Thymus (tissue), 14 donors: ENCODE results near the gene ETV1. TPM values are rescaled to one million over a fixed set of nuclear protein-coding genes. Genes with fewer than 3 reads are reported as not detected.

Experiments used
- DNase-seq, 9 donors: peaks; one replicate each; pipeline ENCODE4 v3.0.0-alpha.2; 2013; ENCODE audit warnings: low spot score in 9 of 9, low read depth in 6 of 9, missing footprints in 1 of 9
- H3K27ac ChIP-seq, 2 donors: one replicate each; pipeline ENCODE4 v1.5.1; 2013; ENCODE audit warnings: control low read depth in 1 of 2, low read depth in 1 of 2, low read length in 1 of 2, mild to moderate bottlenecking in 1 of 2, moderate library complexity in 1 of 2
- H3K27me3 ChIP-seq, 2 donors: one replicate each; pipeline ENCODE4 v1.5.1; 2013; ENCODE audit warnings: low read length in 1 of 2; ENCODE audit not compliant: control insufficient read depth in 2 of 2, insufficient read depth in 1 of 2
- H3K36me3 ChIP-seq, 2 donors: one replicate each; pipeline ENCODE4 v1.5.1; 2013; ENCODE audit warnings: low read length in 1 of 2, mild to moderate bottlenecking in 1 of 2, moderate library complexity in 1 of 2; ENCODE audit not compliant: control insufficient read depth in 2 of 2, insufficient read depth in 2 of 2
- H3K4me1 ChIP-seq, 2 donors: one replicate each; pipeline ENCODE4 v1.5.1; 2013; ENCODE audit warnings: low read length in 2 of 2; ENCODE audit not compliant: control insufficient read depth in 2 of 2, insufficient read depth in 2 of 2
- H3K4me3 ChIP-seq, 2 donors: one replicate each; pipeline ENCODE4 v1.5.1; 2013; ENCODE audit warnings: low read length in 2 of 2, control low read depth in 1 of 2, mild to moderate bottlenecking in 1 of 2
- H3K9me3 ChIP-seq, 2 donors: one replicate each; pipeline ENCODE4 v1.5.1; 2013; ENCODE audit warnings: low read length in 1 of 2, mild to moderate bottlenecking in 1 of 2; ENCODE audit not compliant: control insufficient read depth in 2 of 2, insufficient read depth in 1 of 2
- WGBS: extraction: QIAGEN DNeasy Blood & Tissue Kit; methylation state at CpG from one replicate; pipeline ENCODE4 v1.1.7; 2013; 5-methylcytosine and 5-hydroxymethylcytosine counted together
- long read RNA-seq, 10 donors: transcript quantifications; one replicate each; lab custom pipeline, GENCODE V29; 2026
- polyA plus RNA-seq: library from polyadenylated mRNA; stranded (reverse); fragments of 200-250 nt; gene quantifications from one replicate; pipeline ENCODE4 v1.2.3, GENCODE V29; 2013
- total RNA-seq: library from RNA; stranded (reverse); fragments of 120-200 nt; gene quantifications from one replicate; pipeline ENCODE4 v1.2.4, GENCODE V29; 2013
- donor health status: healthy.

The ETV1 gene
- total RNA-seq, result 12.5 TPM
- polyA plus RNA-seq, result 3.5 TPM
- long read RNA-seq, donor 1, result 0 reads
- long read RNA-seq, donor 2, result 0 reads
- long read RNA-seq, donor 3, result 0 reads
- long read RNA-seq, donor 4, result 0 reads
- long read RNA-seq, donor 5, result 0 reads
- long read RNA-seq, donor 6, result 0 reads
- long read RNA-seq, donor 7, result 0 reads
- long read RNA-seq, donor 8, partial matches to known transcripts, result 0 of 1 reads
- long read RNA-seq, donor 8, other reads (novel, unspliced or antisense), result 0 of 1 reads
- long read RNA-seq, donor 9, result 0 reads
- long read RNA-seq, donor 10, partial matches to known transcripts, result 0 of 1 reads
- long read RNA-seq, donor 10, other reads (novel, unspliced or antisense), result 0 of 1 reads

DNA sequence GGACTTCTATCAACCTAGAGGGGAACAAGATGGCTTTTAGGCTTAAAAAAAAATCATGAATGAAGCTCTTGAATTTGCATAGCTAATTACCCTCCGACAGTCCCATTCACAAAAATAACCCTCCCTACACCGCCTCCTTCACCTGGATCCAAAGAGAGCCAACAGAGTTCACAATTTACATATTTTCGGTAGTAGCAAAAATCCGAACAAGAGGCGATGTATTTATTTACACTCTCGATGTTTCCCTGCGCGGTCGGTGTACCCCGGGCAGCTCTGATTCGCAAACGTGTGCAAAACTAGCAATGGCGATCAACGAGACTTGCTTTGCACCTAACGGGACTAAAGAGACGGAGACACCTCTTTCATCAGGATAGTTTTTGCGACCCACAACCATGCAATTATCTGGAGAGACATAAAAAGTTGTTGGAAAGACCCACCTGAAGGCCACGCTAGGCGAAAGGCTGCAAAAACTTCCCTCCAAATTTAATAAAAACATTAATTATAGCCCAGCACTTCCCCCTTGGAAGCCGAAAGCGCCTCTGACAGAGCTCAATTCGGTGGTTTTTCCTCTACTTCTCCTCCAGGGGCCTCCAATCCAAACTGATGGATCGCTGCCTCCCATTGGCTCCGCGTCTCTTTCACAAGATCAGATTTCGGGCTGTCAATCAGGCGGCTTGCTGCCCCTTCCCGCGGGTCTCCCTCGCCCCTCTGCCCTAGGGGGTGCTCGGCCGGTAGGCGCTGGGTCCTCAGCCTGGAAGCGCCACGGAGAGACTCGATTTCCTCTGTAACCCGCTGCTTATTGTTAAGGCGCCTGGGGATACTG lies at the start of gene ETV1:
Gene ETV1 (minus strand): TSS at position 541 of the 823 bp plus-strand sequence. CDS start 614 bp downstream, outside the sequence.
- WGBS, result 2% methylated on average over 38 of the region's 38 CpGs
- peak within 1 kb of the TSS; percentile 45 to 48 for H3K4me3 ChIP-seq
- peak within 1 kb of the TSS; percentile 76 to 86 for H3K27ac ChIP-seq
- peak in 2 of 9 donors; percentile 19 to 39 for DNase-seq
- H3K27me3 ChIP-seq, result peaks cover 4 to 33% of the 10 kb centered on the region in 2 donors
- H3K9me3 ChIP-seq, result peaks cover 0 to 5% of the 10 kb centered on the region in 2 donors
- peaks cover 4 to 26% of the 10 kb centered on the region in 2 donors for H3K4me1 ChIP-seq
- no peaks in the 10 kb centered on the region for H3K36me3 ChIP-seq

DNA sequence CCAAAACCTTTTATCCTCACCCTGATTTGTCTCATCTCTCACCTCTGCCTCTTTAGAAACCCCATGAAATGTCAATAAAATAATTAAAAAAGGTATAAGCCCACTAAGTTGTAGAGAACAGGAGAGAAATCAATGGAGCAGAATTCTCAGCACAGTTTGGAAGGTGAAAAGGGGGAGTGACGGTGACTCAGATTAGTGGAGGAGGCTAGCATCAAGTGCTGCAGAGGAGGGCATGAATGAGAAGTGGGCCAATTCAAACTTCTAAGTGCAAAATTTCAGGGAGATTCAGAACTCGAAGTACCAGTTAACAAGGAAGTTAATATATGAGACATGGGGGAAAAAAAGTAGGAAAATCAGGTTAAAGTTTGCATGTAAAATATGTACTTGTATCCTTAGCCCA lies 34.9 kb upstream of the ETV1 start:
- H3K9me3 ChIP-seq, result no peaks in the 10 kb centered on the region
- no peaks in the 10 kb centered on the region for H3K27me3 ChIP-seq
- H3K36me3 ChIP-seq, result no peaks in the 10 kb centered on the region
- DNase-seq, result no peak
- no peak overlapping the region for H3K27ac ChIP-seq
- no peak overlapping the region for H3K4me3 ChIP-seq
- WGBS, result 91% methylated on average over 2 of the region's 2 CpGs
- H3K4me1 ChIP-seq, result no peaks in the 10 kb centered on the region

- H3K9me3 ChIP-seq, result no peaks in the 10 kb centered on the region
- no peaks in the 10 kb centered on the region for H3K36me3 ChIP-seq
- no peak for DNase-seq
- H3K4me1 ChIP-seq, result no peaks in the 10 kb centered on the region
- no peaks in the 10 kb centered on the region for H3K27me3 ChIP-seq
- 95% methylated on average over 2 of the region's 2 CpGs for WGBS
- no peak overlapping the region for H3K4me3 ChIP-seq
- H3K27ac ChIP-seq, result no peak overlapping the region
Measured at GRCh38 chr7:14023838-14024237, 34.4 kb upstream of the ETV1 start.

DNA sequence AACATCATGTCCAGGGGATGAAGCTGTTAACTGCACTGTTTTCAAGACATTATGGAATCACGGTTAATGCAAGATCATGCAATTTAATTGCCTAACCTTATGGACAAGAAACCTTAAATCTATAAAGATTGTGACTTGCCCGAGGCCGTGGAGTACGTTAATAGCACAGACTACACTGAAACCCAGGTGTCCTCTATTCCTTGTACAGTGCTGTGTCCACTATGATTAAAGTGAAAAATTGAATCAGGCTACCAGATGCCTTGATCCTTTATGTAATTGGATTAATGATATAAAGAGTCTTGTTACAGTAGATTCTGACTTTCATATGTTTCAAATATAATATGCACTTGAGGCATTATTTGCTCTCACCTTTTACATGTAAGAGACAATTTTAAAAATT lies 33.9 kb upstream of the ETV1 start:
- Histone ChIP-seq H3K9me3 (no peaks in the 10 kb centered on the region), H3K27me3 (no peaks in the 10 kb centered on the region), H3K4me1 (no peaks in the 10 kb centered on the region), H3K27ac (no peak overlapping the region), H3K4me3 (no peak overlapping the region), H3K36me3 (no peaks in the 10 kb centered on the region)
- 95% methylated on average over 4 of the region's 4 CpGs for WGBS
- DNase-seq, result no peak

DNA sequence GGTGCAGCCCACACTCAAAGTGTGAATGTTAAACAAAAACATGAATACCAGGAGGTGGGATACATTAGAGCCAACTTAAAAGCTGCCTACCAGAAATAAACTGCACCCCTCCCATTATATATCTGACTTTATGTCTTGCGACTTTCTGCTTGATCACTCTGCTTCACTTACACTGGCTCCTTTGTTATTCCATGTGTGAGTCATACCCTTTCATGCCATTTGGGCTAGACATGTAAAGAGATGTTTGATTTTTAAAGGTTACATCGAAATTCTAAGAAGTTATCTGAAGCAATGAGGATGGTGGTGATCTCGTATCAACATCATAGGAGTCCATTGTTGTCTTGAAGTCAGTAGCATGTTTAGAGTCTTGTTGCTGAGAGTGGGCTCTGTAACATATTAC lies 31.6 kb upstream of the ETV1 start:
- WGBS, result 94% methylated on average over 3 of the region's 3 CpGs
- no peaks in the 10 kb centered on the region for H3K36me3 ChIP-seq
- no peaks in the 10 kb centered on the region for H3K9me3 ChIP-seq
- no peaks in the 10 kb centered on the region for H3K27me3 ChIP-seq
- DNase-seq, result no peak
- H3K27ac ChIP-seq, result no peak overlapping the region
- no peaks in the 10 kb centered on the region for H3K4me1 ChIP-seq
- H3K4me3 ChIP-seq, result no peak overlapping the region

- no peaks in the 10 kb centered on the region for H3K27me3 ChIP-seq
- DNase-seq, result no peak
- H3K9me3 ChIP-seq, result no peaks in the 10 kb centered on the region
- H3K36me3 ChIP-seq, result no peaks in the 10 kb centered on the region
- no peaks in the 10 kb centered on the region for H3K4me1 ChIP-seq
- WGBS, result 86% methylated on average over 2 of the region's 2 CpGs
- H3K4me3 ChIP-seq, result no peak overlapping the region
- no peak overlapping the region for H3K27ac ChIP-seq
Measured at GRCh38 chr7:14020339-14020900, 31.0 kb upstream of the ETV1 start.

GRCh38 chr7:14018751-14019150 lies 29.3 kb upstream of the ETV1 start:
- H3K4me3 ChIP-seq, result no peak overlapping the region
- H3K27ac ChIP-seq, result no peak overlapping the region
- H3K36me3 ChIP-seq, result no peaks in the 10 kb centered on the region
- WGBS, result 77% methylated on average over 5 of the region's 5 CpGs
- no peaks in the 10 kb centered on the region for H3K4me1 ChIP-seq
- no peaks in the 10 kb centered on the region for H3K27me3 ChIP-seq
- H3K9me3 ChIP-seq, result no peaks in the 10 kb centered on the region
- no peak for DNase-seq

DNA sequence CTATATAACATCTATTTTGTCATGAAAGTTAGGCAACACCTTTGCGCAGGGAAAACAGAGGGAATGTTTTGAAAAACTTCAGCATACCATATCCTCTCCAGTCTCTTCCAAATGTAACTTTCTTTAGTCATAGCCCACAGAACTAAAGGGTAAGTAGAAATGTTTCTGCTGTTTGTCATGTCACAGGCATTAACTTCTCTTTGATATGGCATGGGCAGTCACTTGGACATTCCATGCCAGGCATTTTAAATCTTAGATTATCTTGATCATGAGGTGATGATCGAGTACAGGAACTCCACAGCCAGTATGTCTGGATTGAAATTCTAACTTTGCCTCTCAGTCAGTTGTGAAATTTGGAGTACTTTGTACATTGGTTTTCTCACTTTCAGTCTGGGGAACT lies 27.5 kb upstream of the ETV1 start:
- no peaks in the 10 kb centered on the region for H3K4me1 ChIP-seq
- no peak overlapping the region for H3K4me3 ChIP-seq
- no peaks in the 10 kb centered on the region for H3K9me3 ChIP-seq
- 88% methylated on average over 2 of the region's 2 CpGs for WGBS
- no peak overlapping the region for H3K27ac ChIP-seq
- H3K27me3 ChIP-seq, result no peaks in the 10 kb centered on the region
- DNase-seq, result no peak
- H3K36me3 ChIP-seq, result no peaks in the 10 kb centered on the region

- Histone ChIP-seq H3K9me3 (no peaks in the 10 kb centered on the region), H3K27me3 (no peaks in the 10 kb centered on the region), H3K4me1 (no peaks in the 10 kb centered on the region), H3K27ac (no peak overlapping the region), H3K4me3 (no peak overlapping the region), H3K36me3 (no peaks in the 10 kb centered on the region)
- DNase-seq, result no peak
- WGBS, result 92% methylated on average over 1 of the region's 1 CpG
Measured at GRCh38 chr7:14013898-14014297, 24.4 kb upstream of the ETV1 start.
